ENCODE data around the gene B3GALT2. TPM values are rescaled to one million over a fixed set of nuclear protein-coding genes. Genes with fewer than 3 reads are reported as not detected.
A peak's percentile ranks its signal among the peaks of the same experiment; 100 is the strongest.

Gene B3GALT2
- total RNA-seq, 1 donor from 2014 or later, result 78.4 TPM

- intact Hi-C loops (cut with DNase I), result loop anchor here (5.0 kb wide), 2 partner anchors 222 to 882 kb away; no protein-coding TSS in a partner anchor
- DNase-seq, result no peak
Measured at GRCh38 chr1:193185211-193185610, 1.2 kb downstream of the B3GALT2 start.

GRCh38 chr1:193184776-193185175 is 1.6 kb downstream of the B3GALT2 start:
- intact Hi-C loops (cut with DNase I), result loop anchor here (5.0 kb wide), 2 partner anchors 223 to 883 kb away; no protein-coding TSS in a partner anchor
- no peak for DNase-seq
- no peak for ATAC-seq (ENCODE audit: poor library complexity)

More at GRCh38 chr1:193185211-193185610, 1.2 kb downstream of the B3GALT2 start:
- ATAC-seq (ENCODE audit: poor library complexity), result no peak

GRCh38 chr1:193183019-193183627 is 3.3 kb downstream of the B3GALT2 start:
- ATAC-seq (ENCODE audit: poor library complexity) (peak; percentile 48), DNase-seq (no peak)
- intact Hi-C loops (cut with DNase I), result no loop called here

- DNase-seq (no peak), ATAC-seq (ENCODE audit: poor library complexity) (peak; percentile 41)
- intact Hi-C loops (cut with DNase I), result no loop called here
Measured at GRCh38 chr1:193181985-193182384, 4.4 kb downstream of the B3GALT2 start.

- DNase-seq (no peak), ATAC-seq (ENCODE audit: poor library complexity) (no peak)
- intact Hi-C loops (cut with DNase I), result no loop called here
Measured at GRCh38 chr1:193181536-193181935, 4.9 kb downstream of the B3GALT2 start.

- no peak for DNase-seq
- no peak for ATAC-seq (ENCODE audit: poor library complexity)
- intact Hi-C loops (cut with DNase I), result no loop called here
Measured at GRCh38 chr1:193179094-193179493, 7.3 kb downstream of the B3GALT2 start.

GRCh38 chr1:193176788-193177187 is 9.6 kb downstream of the B3GALT2 start:
- no peak for ATAC-seq (ENCODE audit: poor library complexity)
- no peak for DNase-seq
- intact Hi-C loops (cut with DNase I), result no loop called here

GRCh38 chr1:193176113-193176512 is 10.3 kb downstream of the B3GALT2 start:
- ATAC-seq (ENCODE audit: poor library complexity) (no peak), DNase-seq (no peak)
- intact Hi-C loops (cut with DNase I), result no loop called here

- DNase-seq (no peak), ATAC-seq (ENCODE audit: poor library complexity) (no peak)
- intact Hi-C loops (cut with DNase I), result no loop called here
Measured at GRCh38 chr1:193157360-193157759, 29.1 kb downstream of the B3GALT2 start.

- intact Hi-C loops (cut with DNase I), result no loop called here
- ATAC-seq (ENCODE audit: poor library complexity), result no peak
- no peak for DNase-seq
Measured at GRCh38 chr1:193156822-193157142, 29.6 kb downstream of the B3GALT2 start.

GRCh38 chr1:193156117-193156821 is 30.1 kb downstream of the B3GALT2 start:
- no peak for ATAC-seq (ENCODE audit: poor library complexity)
- intact Hi-C loops (cut with DNase I), result no loop called here

GRCh38 chr1:193144999-193145398 is 41.4 kb downstream of the B3GALT2 start:
- no peak for ATAC-seq (ENCODE audit: poor library complexity)
- intact Hi-C loops (cut with DNase I), result no loop called here
- DNase-seq, result no peak

More at GRCh38 chr1:193156117-193156821, 30.1 kb downstream of the B3GALT2 start:
- no peak for DNase-seq

- ATAC-seq (ENCODE audit: poor library complexity) (no peak), DNase-seq (no peak)
- intact Hi-C loops (cut with DNase I), result no loop called here
Measured at GRCh38 chr1:193144361-193144938, 42.0 kb downstream of the B3GALT2 start.

GRCh38 chr1:193143285-193143684 is 43.1 kb downstream of the B3GALT2 start:
- ATAC-seq (ENCODE audit: poor library complexity), result no peak
- intact Hi-C loops (cut with DNase I), result no loop called here
- DNase-seq, result no peak

GRCh38 chr1:193142409-193142808 is 44.0 kb downstream of the B3GALT2 start:
- no peak for DNase-seq
- intact Hi-C loops (cut with DNase I), result no loop called here
- ATAC-seq (ENCODE audit: poor library complexity), result no peak

- intact Hi-C loops (cut with DNase I), result no loop called here
Measured at GRCh38 chr1:193141804-193142203, 44.6 kb downstream of the B3GALT2 start.

GRCh38 chr1:193140254-193140653 is 46.2 kb downstream of the B3GALT2 start:
- ATAC-seq (ENCODE audit: poor library complexity) (peak; percentile 51), DNase-seq (no peak)
- intact Hi-C loops (cut with DNase I), result no loop called here

More at GRCh38 chr1:193141804-193142203, 44.6 kb downstream of the B3GALT2 start:
- ATAC-seq (ENCODE audit: poor library complexity) (no peak), DNase-seq (no peak)

GRCh38 chr1:193131266-193131860 is 55.0 kb downstream of the B3GALT2 start:
- ATAC-seq (ENCODE audit: poor library complexity), result no peak
- no peak for DNase-seq
- intact Hi-C loops (cut with DNase I), result no loop called here

Measured in Right ventricle myocardium superior (tissue), 1 donor.